Ishikawa (cell line): ENCODE measurements around the gene ALOX5.

Experiments used
- CEBPB ChIP-seq: IDR thresholded peaks from 2 replicates; pipeline ENCODE4 v1.6.1; 2012
- CREB1 ChIP-seq: IDR thresholded peaks from 2 replicates; pipeline ENCODE4 v1.6.1; 2012; ENCODE audit warnings: low read depth
- EGR1 ChIP-seq: IDR thresholded peaks from 2 replicates; pipeline ENCODE4 v1.6.1; 2012
- EP300 ChIP-seq: IDR thresholded peaks from 2 replicates; pipeline ENCODE4 v1.6.1; 2012; ENCODE audit warnings: borderline replicate concordance
- FOXM1 ChIP-seq: IDR thresholded peaks from 2 replicates; pipeline ENCODE4 v1.6.1; 2012; ENCODE audit warnings: low read depth, borderline replicate concordance
- NFIC ChIP-seq: IDR thresholded peaks from 2 replicates; pipeline ENCODE4 v1.6.1; 2012
- RAD21 ChIP-seq: IDR thresholded peaks from 2 replicates; pipeline ENCODE4 v1.6.1; 2012; ENCODE audit warnings: low read depth
- TAF1 ChIP-seq: IDR thresholded peaks from 2 replicates; pipeline ENCODE4 v1.6.1; 2012; ENCODE audit warnings: low read depth, mild to moderate bottlenecking
- TCF12 ChIP-seq: IDR thresholded peaks from 2 replicates; pipeline ENCODE4 v1.6.1; 2012; ENCODE audit warnings: low read depth
- TEAD4 ChIP-seq: IDR thresholded peaks from 2 replicates; pipeline ENCODE4 v1.6.1; 2012
- YY1 ChIP-seq: IDR thresholded peaks from 2 replicates; pipeline ENCODE4 v1.6.1; 2012; ENCODE audit warnings: low read depth
- ZBTB7A ChIP-seq: IDR thresholded peaks from 2 replicates; pipeline ENCODE4 v1.6.1; 2012; ENCODE audit warnings: low read depth
- TF ChIP-seq, protein P1 (sequence below): IDR thresholded peaks from 2 replicates; pipeline ENCODE4 v1.6.1; 2012
- TF ChIP-seq, protein P2 (sequence below): IDR thresholded peaks from 2 replicates; pipeline ENCODE4 v1.6.1; 2012; ENCODE audit warnings: low read depth, mild to moderate bottlenecking
- TF ChIP-seq, protein P3 (sequence below): IDR thresholded peaks from 2 replicates; pipeline ENCODE4 v1.6.1; 2012

Gene ALOX5

DNA sequence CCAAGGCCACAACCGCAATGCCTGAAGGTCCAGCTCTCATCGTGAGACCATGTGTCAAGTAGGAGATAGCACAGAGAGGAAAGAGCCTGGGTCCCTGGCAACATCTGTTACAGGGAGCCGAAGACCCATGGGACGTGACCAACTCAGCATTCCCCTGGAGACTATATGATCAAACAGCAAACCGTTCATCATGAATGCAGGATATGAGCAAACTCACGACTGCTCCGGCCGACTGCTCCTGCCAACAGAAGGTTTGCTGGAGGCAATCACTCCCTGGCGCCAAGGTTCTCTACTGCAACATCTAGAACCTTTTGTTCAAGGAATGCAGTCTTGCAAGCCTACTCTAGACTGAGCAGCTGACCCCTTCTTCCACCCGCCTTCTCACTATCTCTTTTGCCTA, 114.3 kb downstream of the ALOX5 start:
- TF ChIP-seq FOXM1 (no peak), EP300 (no peak)

DNA sequence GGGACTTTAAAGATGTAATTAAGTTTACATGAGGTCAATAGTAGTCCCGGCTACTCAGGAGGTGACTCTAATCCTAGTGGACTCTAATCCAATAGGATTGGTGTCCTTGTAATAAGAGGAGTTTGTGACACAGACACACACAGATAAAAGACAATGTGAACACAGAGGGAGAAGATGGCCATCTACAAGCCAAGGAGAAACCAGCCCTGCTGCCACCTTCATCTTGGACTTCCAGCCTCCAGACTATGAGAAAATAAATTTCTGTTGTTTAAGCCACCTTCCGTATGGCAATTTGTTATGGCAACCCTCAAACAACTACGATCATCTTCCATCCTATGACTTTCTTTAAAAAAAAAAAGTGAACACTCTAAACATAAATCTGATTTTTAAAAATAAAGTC, 116.3 kb downstream of the ALOX5 start:
- no peak for TF ChIP-seq CEBPB
- TF ChIP-seq TAF1: no peak
- TF ChIP-seq, protein P1, sequence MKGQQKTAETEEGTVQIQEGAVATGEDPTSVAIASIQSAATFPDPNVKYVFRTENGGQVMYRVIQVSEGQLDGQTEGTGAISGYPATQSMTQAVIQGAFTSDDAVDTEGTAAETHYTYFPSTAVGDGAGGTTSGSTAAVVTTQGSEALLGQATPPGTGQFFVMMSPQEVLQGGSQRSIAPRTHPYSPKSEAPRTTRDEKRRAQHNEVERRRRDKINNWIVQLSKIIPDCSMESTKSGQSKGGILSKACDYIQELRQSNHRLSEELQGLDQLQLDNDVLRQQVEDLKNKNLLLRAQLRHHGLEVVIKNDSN: no peak
- TF ChIP-seq YY1: no peak
- no peak for TF ChIP-seq TEAD4
- no peak for TF ChIP-seq NFIC
- TF ChIP-seq, protein P2, sequence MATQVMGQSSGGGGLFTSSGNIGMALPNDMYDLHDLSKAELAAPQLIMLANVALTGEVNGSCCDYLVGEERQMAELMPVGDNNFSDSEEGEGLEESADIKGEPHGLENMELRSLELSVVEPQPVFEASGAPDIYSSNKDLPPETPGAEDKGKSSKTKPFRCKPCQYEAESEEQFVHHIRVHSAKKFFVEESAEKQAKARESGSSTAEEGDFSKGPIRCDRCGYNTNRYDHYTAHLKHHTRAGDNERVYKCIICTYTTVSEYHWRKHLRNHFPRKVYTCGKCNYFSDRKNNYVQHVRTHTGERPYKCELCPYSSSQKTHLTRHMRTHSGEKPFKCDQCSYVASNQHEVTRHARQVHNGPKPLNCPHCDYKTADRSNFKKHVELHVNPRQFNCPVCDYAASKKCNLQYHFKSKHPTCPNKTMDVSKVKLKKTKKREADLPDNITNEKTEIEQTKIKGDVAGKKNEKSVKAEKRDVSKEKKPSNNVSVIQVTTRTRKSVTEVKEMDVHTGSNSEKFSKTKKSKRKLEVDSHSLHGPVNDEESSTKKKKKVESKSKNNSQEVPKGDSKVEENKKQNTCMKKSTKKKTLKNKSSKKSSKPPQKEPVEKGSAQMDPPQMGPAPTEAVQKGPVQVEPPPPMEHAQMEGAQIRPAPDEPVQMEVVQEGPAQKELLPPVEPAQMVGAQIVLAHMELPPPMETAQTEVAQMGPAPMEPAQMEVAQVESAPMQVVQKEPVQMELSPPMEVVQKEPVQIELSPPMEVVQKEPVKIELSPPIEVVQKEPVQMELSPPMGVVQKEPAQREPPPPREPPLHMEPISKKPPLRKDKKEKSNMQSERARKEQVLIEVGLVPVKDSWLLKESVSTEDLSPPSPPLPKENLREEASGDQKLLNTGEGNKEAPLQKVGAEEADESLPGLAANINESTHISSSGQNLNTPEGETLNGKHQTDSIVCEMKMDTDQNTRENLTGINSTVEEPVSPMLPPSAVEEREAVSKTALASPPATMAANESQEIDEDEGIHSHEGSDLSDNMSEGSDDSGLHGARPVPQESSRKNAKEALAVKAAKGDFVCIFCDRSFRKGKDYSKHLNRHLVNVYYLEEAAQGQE: no peak
- no peak for TF ChIP-seq EGR1
- TF ChIP-seq, protein P3, sequence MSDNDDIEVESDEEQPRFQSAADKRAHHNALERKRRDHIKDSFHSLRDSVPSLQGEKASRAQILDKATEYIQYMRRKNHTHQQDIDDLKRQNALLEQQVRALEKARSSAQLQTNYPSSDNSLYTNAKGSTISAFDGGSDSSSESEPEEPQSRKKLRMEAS: no peak
- TF ChIP-seq CREB1: no peak
- TF ChIP-seq ZBTB7A: no peak
- TF ChIP-seq TCF12: no peak

DNA sequence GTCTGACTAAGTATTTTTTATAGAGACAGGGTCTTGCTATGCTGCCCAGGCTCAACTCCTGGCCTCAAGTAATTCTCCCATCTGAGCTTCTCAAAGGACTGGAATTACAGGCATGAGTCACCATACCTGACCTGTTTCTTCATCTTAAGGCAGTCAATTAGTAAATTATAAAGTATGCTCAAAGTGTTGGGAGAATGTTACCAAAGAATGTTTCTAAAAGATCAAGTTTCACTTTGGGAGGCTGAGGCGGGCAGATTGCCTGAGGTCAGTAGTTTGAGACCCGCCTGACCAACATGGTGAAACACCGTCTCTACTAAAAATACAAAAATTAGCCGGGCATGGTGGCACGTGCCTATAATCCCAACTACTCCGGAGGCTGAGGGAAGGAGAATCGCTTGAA, 117.0 kb downstream of the ALOX5 start:
- TF ChIP-seq, protein P2: no peak
- TF ChIP-seq, protein P1: no peak
- no peak for TF ChIP-seq ZBTB7A
- TF ChIP-seq RAD21: no peak
- no peak for TF ChIP-seq FOXM1
- TF ChIP-seq CEBPB: no peak
- no peak for TF ChIP-seq YY1
- no peak for TF ChIP-seq EGR1
- TF ChIP-seq EP300: no peak
- no peak for TF ChIP-seq NFIC
- TF ChIP-seq TEAD4: no peak
- TF ChIP-seq TAF1: no peak
- TF ChIP-seq TCF12: no peak
- no peak for TF ChIP-seq CREB1
- TF ChIP-seq, protein P3: no peak
